ENCODE data around the gene DHODH. TPM values are rescaled to one million over a fixed set of nuclear protein-coding genes. Genes with fewer than 3 reads are reported as not detected.
A peak's percentile ranks its signal among the peaks of the same experiment; 100 is the strongest.

The DHODH gene
- total RNA-seq, 4 donors from 2014 or later = 3.3 to 6.8 (median 4.7) TPM

DNA sequence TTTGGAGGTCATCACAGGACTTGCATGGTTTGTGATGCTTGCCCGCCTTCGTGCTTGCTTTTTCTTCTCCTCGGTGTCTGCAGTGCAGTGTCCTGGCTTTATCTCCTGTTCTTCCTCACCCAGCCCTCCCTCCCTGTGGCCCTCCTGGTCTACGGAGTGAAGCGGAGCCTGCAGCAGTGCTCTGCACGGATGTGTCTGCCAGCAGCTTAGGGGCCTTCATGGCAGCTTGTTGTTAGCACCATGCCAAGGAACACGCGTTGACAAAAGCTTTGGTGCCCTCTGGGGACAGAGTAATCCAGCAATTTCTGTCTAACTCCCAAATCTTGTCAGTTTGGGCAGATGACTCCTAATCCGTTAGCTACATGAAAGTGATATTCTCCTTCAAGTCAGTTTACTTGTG, 9.9 kb downstream of the DHODH start:
- Histone ChIP-seq H3K27me3 (no peaks in the 10 kb centered on the region), H3K4me3 (no peak overlapping the region), H3K9me3 (no peaks in the 10 kb centered on the region), H3K36me3 (peaks cover 4 to 88% (median 64%) of the 10 kb centered on the region in 4 donors), H3K27ac (replicated peaks in 1 of 4) (no peak overlapping the region), H3K4me1 (peaks cover 0 to 12% (median 0%) of the 10 kb centered on the region in 4 donors)
- WGBS = 94% methylated on average over 9 of the region's 9 CpGs
- intact Hi-C loops (cut with DNase I) = no loop called here
- DNase-seq (ENCODE audit: extremely low spot score) = no peak
- TF ChIP-seq EP300 (IDR thresholded peaks at IDR 0.05) (no peak), POLR2AphosphoS5 (IDR thresholded peaks at IDR 0.05) (no peak), POLR2A (IDR thresholded peaks at IDR 0.05; ENCODE audit: low read depth) (no peak)
- TF ChIP-seq, protein P1, sequence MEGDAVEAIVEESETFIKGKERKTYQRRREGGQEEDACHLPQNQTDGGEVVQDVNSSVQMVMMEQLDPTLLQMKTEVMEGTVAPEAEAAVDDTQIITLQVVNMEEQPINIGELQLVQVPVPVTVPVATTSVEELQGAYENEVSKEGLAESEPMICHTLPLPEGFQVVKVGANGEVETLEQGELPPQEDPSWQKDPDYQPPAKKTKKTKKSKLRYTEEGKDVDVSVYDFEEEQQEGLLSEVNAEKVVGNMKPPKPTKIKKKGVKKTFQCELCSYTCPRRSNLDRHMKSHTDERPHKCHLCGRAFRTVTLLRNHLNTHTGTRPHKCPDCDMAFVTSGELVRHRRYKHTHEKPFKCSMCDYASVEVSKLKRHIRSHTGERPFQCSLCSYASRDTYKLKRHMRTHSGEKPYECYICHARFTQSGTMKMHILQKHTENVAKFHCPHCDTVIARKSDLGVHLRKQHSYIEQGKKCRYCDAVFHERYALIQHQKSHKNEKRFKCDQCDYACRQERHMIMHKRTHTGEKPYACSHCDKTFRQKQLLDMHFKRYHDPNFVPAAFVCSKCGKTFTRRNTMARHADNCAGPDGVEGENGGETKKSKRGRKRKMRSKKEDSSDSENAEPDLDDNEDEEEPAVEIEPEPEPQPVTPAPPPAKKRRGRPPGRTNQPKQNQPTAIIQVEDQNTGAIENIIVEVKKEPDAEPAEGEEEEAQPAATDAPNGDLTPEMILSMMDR (IDR thresholded peaks at IDR 0.05) = no peak

DNA sequence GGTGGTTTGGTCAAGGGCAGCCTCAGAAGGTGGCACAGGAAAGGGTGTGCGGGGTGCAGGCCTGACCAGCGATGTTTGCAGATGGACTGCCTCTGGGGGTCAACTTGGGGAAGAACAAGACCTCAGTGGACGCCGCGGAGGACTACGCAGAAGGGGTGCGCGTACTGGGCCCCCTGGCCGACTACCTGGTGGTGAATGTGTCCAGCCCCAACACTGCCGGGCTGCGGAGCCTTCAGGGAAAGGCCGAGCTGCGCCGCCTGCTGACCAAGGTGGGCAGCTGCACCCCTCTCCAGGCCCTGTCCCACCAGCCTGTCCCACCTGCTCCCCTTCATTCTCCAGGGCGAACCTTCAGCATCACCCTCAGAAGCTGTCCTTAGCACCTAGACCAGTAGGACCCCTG, 12.5 kb downstream of the DHODH start:
- H3K27me3 ChIP-seq = no peaks in the 10 kb centered on the region
- H3K4me3 ChIP-seq = no peak overlapping the region
- DNase-seq (ENCODE audit: extremely low spot score) = no peak
- no peaks in the 10 kb centered on the region for H3K9me3 ChIP-seq
- TF ChIP-seq POLR2A (IDR thresholded peaks at IDR 0.05; ENCODE audit: low read depth) (no peak), POLR2AphosphoS5 (IDR thresholded peaks at IDR 0.05) (no peak)
- TF ChIP-seq, protein P1 (IDR thresholded peaks at IDR 0.05) = peak in 1 of 3 experiments; percentile 19
- H3K27ac ChIP-seq (replicated peaks in 1 of 4) = no peak overlapping the region
- no peaks in the 10 kb centered on the region for H3K4me1 ChIP-seq
- intact Hi-C loops (cut with DNase I) = no loop called here
- H3K36me3 ChIP-seq = peaks cover 10 to 98% (median 78%) of the 10 kb centered on the region in 4 donors
- WGBS = 76% methylated on average over 14 of the region's 15 CpGs

DNA sequence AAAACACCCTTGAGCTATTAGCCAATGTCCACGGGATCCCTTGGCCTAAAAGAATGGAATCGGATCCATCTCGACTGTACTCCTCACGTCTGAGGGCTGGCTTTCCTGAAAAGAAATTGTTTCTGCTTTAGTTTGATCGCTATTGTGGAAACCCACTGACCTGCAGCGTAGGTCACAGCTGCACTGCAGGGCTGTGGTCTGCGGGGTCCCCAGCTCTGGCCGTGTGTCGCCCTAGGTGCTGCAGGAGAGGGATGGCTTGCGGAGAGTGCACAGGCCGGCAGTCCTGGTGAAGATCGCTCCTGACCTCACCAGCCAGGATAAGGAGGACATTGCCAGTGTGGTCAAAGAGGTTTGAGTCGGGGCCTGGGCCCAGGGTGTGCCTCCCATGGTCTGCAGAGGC, 13.6 kb downstream of the DHODH start:
- DNase-seq (ENCODE audit: extremely low spot score) = no peak
- 96% methylated on average over 13 of the region's 13 CpGs for whole genome bisulfite sequencing
- no peak overlapping the region for H3K4me3 ChIP-seq
- no peaks in the 10 kb centered on the region for H3K4me1 ChIP-seq
- intact Hi-C loops (cut with DNase I) = no loop called here
- no peaks in the 10 kb centered on the region for H3K9me3 ChIP-seq
- no peaks in the 10 kb centered on the region for H3K27me3 ChIP-seq
- H3K36me3 ChIP-seq = peaks cover 11 to 96% (median 78%) of the 10 kb centered on the region in 4 donors
- no peak overlapping the region for H3K27ac ChIP-seq (replicated peaks in 1 of 4)
- no peak for TF ChIP-seq EP300 (IDR thresholded peaks at IDR 0.05)
- no peak for TF ChIP-seq POLR2A (IDR thresholded peaks at IDR 0.05; ENCODE audit: low read depth)
- no peak for TF ChIP-seq POLR2AphosphoS5 (IDR thresholded peaks at IDR 0.05)
- TF ChIP-seq, protein P1 (IDR thresholded peaks at IDR 0.05) = no peak

DNA sequence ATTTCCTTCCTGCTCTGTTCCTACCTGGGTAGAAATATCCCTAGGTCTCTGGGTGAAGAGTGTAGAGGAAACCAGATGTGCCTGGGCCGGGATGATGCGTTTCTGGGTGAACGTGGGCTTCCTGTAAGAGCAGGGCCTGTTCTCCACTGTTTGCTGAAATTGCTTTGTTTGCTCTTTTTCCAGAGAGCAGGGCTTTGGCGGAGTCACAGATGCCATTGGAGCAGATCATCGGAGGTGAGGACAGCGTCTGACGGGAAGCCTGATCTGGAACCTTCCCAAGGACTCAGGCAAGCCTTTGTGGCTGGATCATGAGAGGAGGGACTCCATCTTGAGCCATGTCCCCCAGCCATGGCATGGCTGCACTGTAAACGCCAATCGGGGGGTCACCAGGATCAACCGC, 15.4 kb downstream of the DHODH start:
- TF ChIP-seq POLR2AphosphoS5 (IDR thresholded peaks at IDR 0.05) = no peak
- TF ChIP-seq POLR2A (IDR thresholded peaks at IDR 0.05; ENCODE audit: low read depth) = no peak
- TF ChIP-seq EP300 (IDR thresholded peaks at IDR 0.05) = no peak
- TF ChIP-seq, protein P1 (IDR thresholded peaks at IDR 0.05) = no peak
- WGBS = 95% methylated on average over 10 of the region's 10 CpGs
- no peak overlapping the region for H3K27ac ChIP-seq (replicated peaks in 1 of 4)
- intact Hi-C loops (cut with DNase I) = no loop called here
- H3K27me3 ChIP-seq = no peaks in the 10 kb centered on the region
- H3K4me1 ChIP-seq = no peaks in the 10 kb centered on the region
- DNase-seq (ENCODE audit: extremely low spot score) = no peak
- peaks cover 18 to 92% (median 76%) of the 10 kb centered on the region in 4 donors for H3K36me3 ChIP-seq
- H3K9me3 ChIP-seq = no peaks in the 10 kb centered on the region
- no peak overlapping the region for H3K4me3 ChIP-seq

DNA sequence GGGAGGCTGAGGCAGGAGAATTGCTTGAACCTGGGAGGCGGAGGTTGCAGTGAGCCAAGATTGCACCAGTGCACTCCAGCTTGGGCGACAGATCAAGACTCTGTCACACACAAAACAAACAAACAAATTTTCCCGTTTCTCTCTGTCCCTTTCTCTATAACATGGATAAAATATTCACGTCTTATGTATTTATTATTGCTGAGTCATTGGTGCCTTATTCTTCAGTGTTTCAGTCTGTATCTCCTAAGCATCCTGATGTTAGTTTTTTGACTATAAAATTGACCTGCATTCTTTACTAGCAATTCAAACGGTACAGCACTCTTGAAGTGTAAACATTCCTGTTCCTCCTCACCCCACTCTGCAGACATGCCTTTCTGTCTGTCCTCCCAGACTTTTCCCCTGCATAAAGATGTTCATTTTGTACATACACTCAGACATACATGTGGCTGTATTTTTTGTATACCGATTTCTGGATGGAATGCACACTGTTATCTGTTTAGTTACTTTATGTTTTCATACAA, 16.4 kb downstream of the DHODH start:
- no peak overlapping the region for H3K4me3 ChIP-seq
- H3K27ac ChIP-seq (replicated peaks in 1 of 4) = no peak overlapping the region
- H3K27me3 ChIP-seq = no peaks in the 10 kb centered on the region
- intact Hi-C loops (cut with DNase I) = no loop called here
- no peaks in the 10 kb centered on the region for H3K9me3 ChIP-seq
- TF ChIP-seq EP300 (IDR thresholded peaks at IDR 0.05) (no peak), POLR2A (IDR thresholded peaks at IDR 0.05; ENCODE audit: low read depth) (no peak), POLR2AphosphoS5 (IDR thresholded peaks at IDR 0.05) (no peak)
- TF ChIP-seq, protein P1 (IDR thresholded peaks at IDR 0.05) = no peak
- H3K4me1 ChIP-seq = no peaks in the 10 kb centered on the region
- DNase-seq (ENCODE audit: extremely low spot score) = no peak
- 74% methylated on average over 6 of the region's 6 CpGs for WGBS
- peaks cover 15 to 85% (median 72%) of the 10 kb centered on the region in 4 donors for H3K36me3 ChIP-seq

Measured in esophagus muscularis mucosa (tissue), 4 donors.